Measurements from ENCODE around the gene TBX10.
"Not testable (repeated sequence)": the region's sequence is repeated elsewhere in the genome, so short reads cannot be mapped to it uniquely, and the experiment has no call there.

Gene TBX10

DNA sequence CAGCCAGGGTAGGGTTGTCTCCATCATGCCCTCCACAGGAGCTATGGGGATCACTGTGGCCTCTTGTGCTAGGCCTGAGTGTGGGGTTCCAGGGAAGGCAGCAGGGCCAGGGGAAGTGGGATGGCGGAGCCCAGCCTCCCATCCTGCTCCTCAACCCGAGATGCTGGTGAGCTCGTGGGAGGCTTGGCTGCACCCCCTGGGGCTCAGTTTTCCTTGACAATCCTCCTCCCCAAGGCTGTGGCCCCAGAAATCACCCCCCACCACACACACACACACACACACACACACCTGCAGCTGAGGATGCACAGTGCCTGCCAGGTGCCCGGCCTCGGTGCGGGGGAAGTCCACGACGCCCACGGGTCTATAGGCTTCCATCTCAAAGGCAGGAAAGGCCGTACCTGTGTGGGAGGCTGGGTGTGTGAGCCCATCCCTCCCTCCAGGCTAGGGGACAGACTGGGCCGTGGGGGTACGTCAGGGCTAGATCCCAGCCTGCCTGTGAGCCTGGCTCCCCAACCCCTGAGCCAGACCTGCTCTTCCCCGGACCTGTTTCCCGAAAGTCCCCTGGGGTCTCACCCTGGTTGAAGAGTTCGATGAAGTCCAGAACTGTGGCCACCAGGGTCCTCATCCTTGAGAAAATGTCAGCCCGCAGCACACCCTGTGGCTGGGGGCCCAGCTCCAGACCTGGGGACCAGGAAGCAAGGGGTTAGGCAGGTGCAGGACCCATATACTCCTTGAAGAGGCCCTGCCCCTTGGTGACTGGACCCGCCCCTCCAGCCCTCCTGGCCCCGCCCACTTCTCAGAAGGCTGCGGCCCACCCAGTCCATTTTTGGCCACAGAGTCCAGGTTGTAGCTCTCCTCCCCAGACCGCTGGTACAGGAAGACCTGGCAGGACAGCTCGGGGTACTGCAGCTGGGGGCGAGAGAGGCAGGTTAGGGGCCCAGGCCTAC lies 5.2 kb upstream of the TBX10 start:
- DNase-seq: no peak

DNA sequence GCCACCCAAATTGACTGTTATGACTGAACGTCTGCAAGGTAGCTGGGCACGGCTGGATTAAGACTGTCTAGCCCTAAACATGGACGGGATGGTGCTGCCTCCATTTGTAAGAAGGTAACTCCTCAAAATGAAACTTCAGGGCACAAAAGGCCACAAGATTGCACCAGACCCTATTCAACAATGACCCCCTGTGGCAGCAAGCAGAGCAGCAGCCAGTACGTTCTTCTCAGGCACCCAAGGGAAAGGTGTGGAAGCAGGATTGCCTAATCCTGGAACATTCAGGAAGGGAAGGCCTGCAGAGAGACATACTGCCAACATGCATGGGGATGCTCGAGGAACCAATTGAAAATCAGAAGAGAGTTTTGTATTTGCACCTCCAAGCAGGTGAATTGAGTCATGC lies 4.5 kb upstream of the TBX10 start:
- no peak for DNase-seq

DNA sequence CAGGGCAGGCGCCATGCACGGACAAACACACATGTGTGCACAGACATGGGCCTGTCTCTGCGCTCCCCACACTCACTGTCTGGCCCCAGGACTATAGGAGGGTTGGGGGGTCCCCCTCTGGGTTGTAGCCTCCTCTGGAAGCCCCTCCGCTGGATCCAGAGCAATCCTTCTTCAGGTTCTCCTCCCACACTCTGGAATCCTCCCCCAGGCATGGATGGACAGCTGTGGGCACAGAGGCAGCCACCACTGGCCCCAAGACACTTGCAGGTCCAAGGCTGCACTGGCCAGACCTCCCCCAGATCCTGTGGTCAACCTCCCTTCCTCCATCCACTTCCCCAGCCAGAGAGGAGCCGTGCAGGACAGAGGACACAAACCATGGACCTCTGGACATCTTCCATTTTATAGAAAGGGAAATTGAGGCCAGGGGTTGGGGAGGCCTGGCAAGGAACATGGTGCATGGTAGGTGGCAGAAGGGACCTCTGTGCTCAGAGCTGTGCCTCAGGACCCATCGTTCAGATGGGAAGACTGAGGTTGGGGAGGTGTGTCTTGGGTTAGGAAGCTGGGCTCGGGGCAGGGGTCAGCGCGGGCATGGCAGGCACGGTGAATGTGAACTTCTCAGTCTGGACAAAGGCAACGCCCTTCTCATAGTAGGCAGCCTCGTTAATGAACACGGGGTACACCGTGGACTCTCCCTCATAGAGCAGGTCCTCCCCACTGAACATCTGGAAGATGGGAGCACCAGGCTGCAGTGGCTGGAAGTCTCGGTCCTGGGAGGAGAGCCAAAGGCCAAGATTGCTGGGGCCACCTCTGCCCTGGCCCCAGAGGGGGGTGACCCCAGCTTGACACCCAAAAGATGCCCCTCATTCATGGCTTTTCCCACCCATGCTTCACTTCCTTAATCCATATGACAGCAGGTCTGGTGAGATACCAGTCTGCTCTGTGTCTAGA lies 2.9 kb upstream of the TBX10 start:
- no peak for DNase-seq

DNA sequence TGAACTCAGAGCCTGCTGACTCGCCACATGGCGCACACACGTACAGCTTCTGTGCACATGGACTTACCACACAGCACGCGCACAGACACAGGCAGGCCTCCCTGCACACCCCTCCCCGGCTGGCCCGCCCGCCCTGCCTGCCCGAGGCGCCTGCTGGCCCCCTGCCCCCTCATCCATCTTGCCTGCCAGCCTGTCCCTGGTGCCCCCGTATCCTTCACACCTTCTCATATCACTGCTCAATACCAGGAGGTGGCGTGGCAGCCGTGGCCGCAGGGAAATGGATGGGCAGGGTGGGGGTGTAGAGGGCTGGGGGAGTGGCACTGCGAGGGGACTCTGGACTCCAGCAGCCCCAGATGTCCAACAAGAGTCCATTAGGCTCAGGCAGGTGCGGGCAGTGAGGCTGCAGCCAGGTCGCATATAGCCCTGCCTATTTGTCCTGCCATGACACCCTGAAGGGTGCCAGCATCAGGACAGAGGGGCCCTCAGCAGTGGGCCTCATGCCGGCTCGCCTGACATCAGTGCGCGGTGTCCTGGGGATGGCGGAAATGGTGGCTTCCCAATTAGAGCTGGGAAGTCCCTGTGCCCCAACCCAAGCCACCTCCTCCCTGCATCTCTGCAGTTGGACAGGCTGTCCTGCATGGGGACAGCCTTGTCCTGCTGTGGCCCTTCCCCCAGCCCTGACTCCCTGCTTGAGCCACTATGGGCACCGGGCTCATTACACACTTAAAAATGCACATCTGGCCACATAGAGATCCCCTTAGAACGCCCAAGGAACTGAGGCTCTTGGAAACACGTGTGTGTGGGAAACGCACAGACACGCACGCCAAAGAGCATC lies 2.0 kb upstream of the TBX10 start:
- no peak for DNase-seq

DNA sequence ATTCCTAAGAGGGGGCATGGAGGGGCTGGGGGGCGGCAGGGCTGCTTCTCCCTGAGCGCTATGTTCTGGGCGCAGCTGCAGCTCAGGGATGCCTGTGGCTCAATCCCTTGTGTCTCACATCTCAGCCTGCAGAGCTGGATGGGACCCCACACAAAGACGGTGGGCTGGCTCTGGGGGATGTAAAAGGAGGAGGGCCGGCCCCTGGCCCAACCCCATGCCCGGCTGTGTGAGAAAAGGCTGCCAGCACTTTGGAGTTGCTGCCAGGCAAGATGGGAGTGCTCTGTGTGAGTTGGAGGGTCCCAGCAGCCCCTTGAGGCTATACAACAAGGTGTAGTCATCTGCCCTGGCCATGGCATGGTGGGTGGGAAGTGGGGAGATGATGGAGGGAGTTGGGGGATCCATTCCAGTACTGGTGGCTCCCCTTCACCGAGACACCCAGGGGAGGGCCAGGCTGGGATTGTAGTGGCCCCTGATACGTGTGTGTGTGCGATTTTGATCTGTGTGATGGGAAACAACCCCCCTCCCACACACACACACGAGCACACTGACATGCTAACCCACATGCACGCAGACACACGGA lies 1.3 kb upstream of the TBX10 start:
- no peak for DNase-seq

DNA sequence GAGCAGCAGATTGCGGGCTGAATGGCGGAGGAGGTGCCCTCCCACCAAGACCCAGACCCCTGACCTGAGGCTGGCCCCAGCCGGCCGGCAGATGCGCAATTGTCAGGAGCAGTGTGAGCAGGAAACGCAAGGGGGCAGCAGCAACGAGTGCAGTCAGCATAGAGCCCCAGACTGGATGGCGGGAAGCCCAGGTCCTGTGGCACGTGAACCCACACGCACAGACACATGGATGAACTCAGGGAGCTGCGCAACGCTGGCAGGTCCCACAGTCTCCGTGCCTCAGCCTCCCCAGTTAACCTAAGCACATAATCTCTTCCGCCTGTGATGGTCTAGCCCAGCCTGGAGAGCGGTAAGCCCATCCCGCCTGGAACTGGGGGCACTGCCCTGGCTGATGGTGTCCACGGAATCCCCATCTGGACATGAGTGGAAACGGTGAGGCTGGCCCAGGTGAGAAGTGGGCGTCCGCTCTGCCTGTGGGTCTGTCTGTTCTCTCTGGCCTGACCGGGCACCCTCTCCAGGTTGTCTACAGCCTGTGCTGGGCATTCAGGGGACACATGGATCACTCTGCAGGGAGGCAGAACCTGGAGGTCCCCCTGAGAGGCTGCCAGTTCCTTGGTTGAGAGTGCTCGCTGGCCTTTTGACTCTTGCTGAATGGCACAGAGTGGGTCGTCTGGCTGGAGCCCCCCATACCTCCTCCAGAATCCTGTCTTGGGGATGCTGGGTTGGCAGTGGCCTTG lies 626 bp upstream of the TBX10 start:
- peak; percentile 41 for DNase-seq

DNA sequence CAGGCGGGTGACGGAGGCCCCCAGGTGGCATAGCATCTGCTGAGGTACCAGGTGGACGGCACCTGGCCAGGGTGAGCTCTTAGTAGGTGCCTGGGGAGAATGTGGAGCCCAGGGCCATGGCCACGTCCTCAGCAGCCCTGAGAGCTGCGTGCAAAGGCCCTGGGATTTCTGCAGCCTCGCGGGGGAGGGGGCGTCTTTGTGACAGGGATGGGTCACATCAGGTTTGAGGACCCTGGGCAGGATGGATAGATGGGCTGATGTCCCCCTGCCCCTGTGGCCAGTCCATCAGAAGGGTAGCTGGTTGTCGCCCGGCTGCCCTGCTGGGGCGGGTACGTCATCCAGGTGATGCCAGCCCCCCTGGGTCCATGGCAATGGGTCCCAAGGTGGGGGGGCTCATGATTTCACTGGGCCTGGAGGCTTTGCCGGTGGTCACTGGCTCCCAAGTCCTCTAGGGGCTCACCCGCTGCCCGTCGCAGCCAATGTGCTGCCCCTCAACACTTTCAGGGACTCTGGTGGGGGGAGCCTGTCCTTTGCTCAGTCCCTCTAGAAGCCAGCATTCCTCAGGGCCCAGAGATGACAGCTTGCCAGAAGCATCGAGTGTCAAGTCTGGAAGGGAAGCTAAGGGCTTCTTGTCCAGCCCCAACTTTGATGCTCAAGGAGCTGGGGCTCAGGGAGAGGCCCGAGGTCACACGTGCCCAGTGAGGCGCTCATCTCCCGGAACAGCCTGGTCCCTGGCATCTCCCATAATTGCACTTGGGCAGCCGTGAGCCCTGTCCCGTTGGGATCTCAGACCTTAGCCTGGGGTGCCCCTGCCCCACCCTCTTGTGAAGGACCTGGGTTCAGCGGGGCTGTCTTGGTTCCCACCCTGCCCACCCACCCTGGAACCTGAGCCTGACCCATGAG lies 777 bp downstream of the TBX10 start:
- DNase-seq: no peak

DNA sequence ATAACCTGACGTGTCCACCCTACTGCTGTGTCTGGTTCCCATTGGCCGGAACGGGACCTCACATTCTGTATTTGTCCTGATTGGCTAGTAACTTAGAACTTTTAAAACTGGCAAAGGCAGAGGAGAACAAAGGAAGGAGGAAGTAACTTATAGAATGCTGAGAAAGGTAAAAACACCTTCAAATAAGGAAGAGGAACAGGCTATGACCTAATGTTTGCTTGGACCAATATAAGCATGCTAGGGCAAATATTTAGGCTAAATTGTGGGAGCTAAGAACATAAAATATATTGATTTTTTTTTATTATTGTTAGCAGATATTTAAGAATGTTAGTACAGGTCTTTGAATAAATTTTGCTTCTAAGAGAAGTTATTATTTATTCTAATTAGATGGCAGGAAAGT lies 2.1 kb downstream of the TBX10 start:
- DNase-seq: not testable (repeated sequence)

DNA sequence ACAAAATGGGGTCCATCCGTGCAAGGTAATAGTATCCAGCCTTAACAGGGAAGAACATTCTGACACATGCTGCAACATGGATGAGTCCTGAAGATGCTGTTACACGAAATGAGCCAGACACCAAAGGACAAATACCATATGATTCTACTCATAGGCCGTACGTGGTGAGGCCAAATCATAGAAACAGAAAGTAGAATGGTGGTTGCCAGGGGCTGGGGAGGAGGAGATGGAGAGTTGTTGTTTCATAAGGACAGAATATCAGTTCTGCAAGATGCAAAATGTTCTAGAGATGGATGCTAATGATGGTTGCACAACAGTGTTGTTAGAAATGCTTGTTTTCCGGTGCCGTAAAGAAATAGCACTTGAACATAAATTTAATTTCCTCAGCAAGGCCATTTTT lies 2.6 kb downstream of the TBX10 start:
- no peak for DNase-seq

DNA sequence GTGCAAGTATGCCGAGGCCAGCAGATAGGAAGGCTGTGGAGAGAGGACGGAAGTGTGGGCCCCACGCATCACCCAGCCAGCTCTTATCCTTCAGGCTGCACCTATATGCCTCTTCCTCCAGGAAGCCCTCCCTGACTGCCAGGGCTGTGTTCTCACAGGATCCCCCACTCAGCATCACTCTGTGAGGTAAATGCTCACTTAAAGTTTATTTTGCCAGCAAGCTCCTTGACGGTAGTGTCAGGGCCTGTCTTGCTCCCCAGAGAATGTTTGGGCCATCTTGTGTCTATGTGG lies 4.4 kb downstream of the TBX10 start:
- DNase-seq: no peak

DNA sequence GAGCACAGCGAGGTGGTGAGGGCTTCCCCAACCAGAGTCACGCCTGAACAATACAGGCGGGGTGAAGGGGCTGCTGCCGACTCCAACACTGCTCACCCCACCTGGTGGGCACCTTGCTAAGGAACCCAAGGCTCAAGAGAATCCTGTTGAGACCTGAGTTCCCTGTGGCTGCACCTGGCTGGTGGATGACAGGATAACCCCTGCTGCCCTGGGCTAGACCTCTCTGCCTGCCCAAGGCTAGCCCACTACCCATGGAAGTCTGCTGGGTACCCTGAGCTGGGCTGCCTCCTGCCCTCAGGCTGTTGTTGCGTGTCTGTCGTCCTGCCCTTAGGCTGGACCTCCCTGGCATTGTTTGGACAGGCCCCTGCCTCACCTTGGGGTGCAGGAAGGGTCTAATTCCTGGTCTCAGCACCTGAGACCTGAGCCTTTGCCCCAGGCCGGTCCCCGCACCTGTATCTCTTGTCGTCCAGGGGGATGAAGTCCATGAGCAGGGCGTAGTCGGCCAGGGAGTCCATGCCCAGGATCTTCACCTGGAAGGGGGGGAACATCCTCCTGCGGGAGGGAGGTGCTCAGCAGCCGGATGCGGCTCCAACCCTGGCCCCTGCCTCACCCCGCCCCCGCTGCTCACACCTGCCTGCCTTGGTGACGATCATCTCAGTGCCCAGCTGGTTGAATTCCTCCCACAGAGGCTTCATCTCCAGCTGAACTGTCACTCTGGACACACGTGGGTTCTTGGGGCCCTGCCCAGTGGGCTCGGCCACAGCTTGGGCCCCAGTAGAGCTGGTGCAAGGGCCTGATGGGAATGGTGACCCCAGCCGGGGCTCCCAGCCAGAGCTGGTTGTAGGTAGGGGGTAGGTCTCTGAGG lies 5.0 kb downstream of the TBX10 start:
- no peak for DNase-seq

DNA sequence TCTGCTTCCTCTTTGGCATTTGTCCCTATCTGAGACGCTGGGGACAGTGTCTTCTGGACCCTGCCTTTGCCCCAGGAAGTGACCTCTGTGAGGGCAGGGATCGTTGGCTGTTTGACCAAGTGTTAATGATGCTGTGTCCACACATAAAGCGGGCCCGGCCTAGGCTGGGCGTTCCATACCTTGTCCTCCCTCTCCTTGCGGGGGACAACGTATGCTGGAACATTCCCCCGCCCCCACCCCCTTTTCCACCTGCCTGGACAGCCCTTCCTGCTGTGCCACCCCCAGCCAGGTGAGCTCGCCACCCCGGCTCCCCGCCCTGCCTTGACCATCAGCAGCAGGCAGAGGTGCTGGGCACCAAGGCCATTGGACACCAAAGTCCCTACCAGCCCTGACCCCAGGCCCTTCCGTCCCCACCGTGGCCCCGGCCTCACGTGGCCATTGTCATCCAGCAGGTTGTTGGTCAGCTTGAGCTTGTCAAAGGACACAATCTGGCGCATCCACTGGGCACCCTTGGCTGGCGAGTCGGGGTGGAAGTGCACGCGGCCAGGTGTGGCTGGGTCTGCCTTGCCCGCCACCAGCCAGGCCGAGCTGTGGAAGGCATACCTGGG lies 5.7 kb downstream of the TBX10 start:
- no peak for DNase-seq

DNA sequence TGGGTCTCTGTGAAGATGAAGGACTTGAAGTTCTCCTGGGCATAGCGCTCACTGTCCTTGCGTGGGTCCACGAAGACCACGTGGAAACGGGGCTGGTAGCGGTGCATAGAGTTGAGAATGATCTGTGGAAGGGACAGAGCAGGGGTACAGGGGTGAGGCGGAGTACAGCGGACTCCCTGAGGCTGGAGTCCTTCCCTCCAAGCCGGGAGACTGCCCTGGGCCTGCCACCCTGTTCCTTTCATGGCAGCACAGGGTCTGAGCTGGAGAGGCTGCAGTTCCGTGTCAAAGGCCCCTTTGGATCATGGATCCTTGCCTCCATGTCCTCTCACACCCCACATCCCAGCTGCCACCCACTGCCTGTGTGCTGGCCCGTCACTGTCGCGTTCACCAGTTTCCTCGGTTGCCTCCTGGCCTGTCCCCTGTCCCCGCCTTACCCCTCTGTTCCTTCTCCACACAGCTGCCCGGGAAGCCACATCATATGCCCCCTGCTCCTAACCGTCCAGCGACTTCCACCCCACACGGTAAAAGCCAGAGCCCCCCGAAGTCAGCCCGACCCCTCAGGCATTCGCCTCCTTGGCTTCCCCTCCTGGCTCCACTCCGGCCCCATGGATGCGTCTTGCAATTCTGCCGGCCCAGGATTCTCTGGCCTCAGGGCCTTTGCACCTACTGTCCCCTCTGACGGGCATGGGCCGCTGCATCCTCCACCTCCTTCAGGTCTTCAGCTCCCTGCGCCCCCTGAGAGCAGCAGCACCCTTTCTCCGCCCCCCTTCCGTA lies 6.4 kb downstream of the TBX10 start:
- DNase-seq: no peak

DNA sequence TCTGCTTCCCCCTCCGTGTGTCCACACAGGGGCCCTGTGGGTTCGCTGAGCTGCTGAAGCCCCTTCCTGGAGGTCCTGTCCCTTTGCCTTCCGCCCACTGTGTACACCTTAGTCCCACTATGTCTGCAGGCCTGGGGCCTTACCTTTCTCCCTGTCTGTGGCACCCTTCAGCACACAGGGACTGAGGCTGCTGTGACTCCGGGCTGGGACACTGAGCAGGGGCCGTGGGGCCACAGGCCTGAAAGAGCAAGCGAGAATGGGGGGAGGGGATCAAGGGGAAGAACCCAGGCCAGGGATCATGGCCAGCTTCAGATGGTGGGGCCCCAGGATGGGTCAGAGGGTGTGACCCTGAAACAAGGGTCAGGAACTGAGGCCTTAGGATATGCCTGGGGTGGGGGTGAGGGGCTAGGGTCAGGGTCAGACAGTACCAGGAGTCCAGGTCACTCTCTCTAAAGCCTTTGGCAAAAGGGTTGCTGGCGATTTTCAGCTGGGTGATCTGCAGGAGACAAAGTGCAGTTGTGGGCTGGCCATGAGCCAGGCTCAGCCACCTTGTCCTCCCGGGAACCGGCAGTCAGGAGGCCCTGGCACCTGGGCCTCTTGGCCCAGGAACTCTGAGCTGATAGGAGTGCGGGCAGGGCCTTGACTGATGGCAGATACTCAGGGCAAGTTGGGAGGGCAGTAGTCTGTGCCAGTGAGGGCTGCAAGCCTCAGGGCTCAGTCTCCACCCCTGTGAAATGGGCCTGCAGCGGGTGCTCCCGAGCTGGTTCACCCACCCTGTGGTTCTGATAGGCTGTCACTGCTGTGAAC lies 7.2 kb downstream of the TBX10 start:
- no peak for DNase-seq

DNA sequence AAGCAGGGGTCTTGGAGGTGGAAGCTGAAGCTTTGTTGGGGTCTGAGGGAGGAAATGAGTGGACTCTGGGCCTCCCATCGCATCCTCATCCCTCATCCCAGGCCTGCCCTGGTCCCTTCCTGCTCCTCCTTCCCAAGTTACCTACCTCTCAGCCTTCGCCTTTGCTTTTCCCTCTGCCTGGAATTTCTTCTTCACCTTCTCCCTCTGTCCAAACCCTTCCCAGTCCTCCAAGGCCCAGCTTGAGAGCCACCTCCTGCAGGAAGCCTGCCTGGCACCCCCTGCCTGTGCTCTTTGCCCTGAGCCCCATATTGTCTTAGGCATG lies 7.7 kb downstream of the TBX10 start:
- DNase-seq: no peak

DNA sequence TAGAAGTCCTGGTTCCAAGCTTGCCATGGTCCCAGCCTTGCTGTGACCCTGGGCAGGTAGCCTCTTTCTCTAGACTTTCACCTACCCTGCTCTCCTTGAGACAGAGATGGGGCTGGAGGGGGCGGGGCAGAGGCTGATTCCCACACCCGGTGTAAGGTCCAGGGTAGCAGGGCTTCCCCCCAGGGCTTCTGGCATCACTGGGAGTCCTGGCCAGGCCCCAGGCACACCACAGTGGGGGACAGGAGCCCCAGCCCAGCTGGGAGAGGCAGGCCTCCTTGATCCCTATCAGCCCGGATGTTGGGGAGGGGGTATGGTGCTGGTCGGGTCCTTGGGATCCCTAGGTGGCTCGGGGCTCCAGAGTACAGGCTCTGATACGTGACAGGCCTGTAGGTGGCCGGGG lies 8.2 kb downstream of the TBX10 start:
- DNase-seq: no peak

DNA sequence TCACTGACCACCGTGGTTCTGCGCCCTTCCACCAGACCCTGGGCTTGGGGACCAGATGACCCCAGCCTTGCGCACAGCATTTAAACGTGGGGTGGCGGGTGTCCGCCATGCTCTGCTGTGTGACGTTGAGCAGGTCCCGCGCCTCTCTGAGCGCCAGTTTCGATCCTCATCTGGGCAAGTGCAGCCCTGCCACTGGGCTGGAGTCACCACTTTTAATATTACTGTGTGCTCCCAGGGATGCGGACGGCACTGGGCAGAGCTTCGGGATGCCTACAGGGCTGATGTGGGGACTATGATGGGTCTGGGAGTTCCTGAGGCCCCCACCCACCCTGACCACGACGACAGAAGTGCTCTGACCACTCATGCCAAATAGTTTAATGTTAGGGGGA lies 8.6 kb downstream of the TBX10 start:
- no peak for DNase-seq

Data from fibroblast of skin of right biceps (primary cell).